GM12872 (cell line): ENCODE measurements around the gene ASPN.

ENCODE experiments used
- CTCF ChIP-seq: IDR thresholded peaks from 3 replicates; pipeline ENCODE4 v1.5.1; 2011; ENCODE audit warnings: low read depth, mild to moderate bottlenecking, low read length, moderate library complexity; ENCODE audit not compliant: insufficient read depth

ASPN gene

GRCh38 chr9:92482329-92482728 lies at the start of gene ASPN:
TSS of gene ASPN (minus strand) at chr9:92482506.
- TF ChIP-seq CTCF = no peak

- no peak for TF ChIP-seq CTCF
Observed at GRCh38 chr9:92530893-92531292, 48.6 kb upstream of the ASPN start.

- TF ChIP-seq CTCF = no peak
Observed at GRCh38 chr9:92529124-92529523, 46.8 kb upstream of the ASPN start.

- TF ChIP-seq CTCF = no peak
Observed at GRCh38 chr9:92528522-92528849, 46.2 kb upstream of the ASPN start.

- TF ChIP-seq CTCF = no peak
Observed at GRCh38 chr9:92527832-92528521, 45.7 kb upstream of the ASPN start.

GRCh38 chr9:92527291-92527828 lies 45.1 kb upstream of the ASPN start:
- no peak for TF ChIP-seq CTCF

GRCh38 chr9:92525306-92525705 lies 43.0 kb upstream of the ASPN start:
- no peak for TF ChIP-seq CTCF

- TF ChIP-seq CTCF = no peak
Observed at GRCh38 chr9:92524881-92525280, 42.6 kb upstream of the ASPN start.
